Stomach (tissue), 4 donors: ENCODE measurements around the gene SKA2.

Experiments used
- CTCF ChIP-seq, 7 experiments: fragments of 450-650 bp in 4 of 7; fragments of 200-600 bp in 3 of 7; sonication (generic) in 3 of 7; IDR thresholded peaks; one replicate each; pipeline ENCODE4 v1.5.1; 2016 to 2019; ENCODE audit warnings: antibody characterized with exemption in 7 of 7, control low read depth in 2 of 7, mild to moderate bottlenecking in 1 of 7
- EP300 ChIP-seq: sonication (generic); formaldehyde crosslinking; IDR thresholded peaks from one replicate; pipeline ENCODE4 v1.6.1; 2017; ENCODE audit warnings: antibody characterized with exemption
- POLR2AphosphoS5 ChIP-seq, 3 donors: sonication (generic); formaldehyde crosslinking; IDR thresholded peaks; one replicate each; pipeline ENCODE4 v1.6.1; 2016; ENCODE audit warnings: antibody characterized with exemption in 3 of 3

GRCh38 chr17:59115474-59115873 lies 39.5 kb downstream of the SKA2 start:
- TF ChIP-seq EP300 (no peak), POLR2AphosphoS5 (IDR thresholded peaks at IDR 0.05) (no peak), CTCF (IDR thresholded peaks at IDR 0.05) (no peak)
